Gastroesophageal sphincter (tissue), 4 donors: Measurements from ENCODE around the gene SRP72. TPM values are rescaled to one million over a fixed set of nuclear protein-coding genes. Genes with fewer than 3 reads are reported as not detected.

Experiments
- ATAC-seq: fragments of 150-250 bp; one replicate; pipeline ENCODE4 v1.9.1; 2016; ENCODE audit warnings: mild to moderate bottlenecking, moderate library complexity
- H3K27ac ChIP-seq, 4 donors: fragments of 200-600 bp; sonication (generic) in 3 of 4; 1 replicate in 3 of 4; 2 replicates in 1 of 4; pipeline ENCODE4 v1.5.1; 2016 to 2019
- H3K27me3 ChIP-seq: fragments of 200-600 bp; sonication (generic); one replicate; pipeline ENCODE4 v1.5.1; 2019
- H3K36me3 ChIP-seq, 2 donors: fragments of 200-600 bp; sonication (generic); one replicate each; pipeline ENCODE4 v1.5.1; 2019; ENCODE audit warnings: control low read depth in 1 of 2
- H3K4me1 ChIP-seq, 3 donors: fragments of 200-600 bp; sonication (generic); 1 replicate in 2 of 3; 2 replicates in 1 of 3; pipeline ENCODE4 v1.5.1; 2016 to 2019; ENCODE audit warnings: control low read depth in 2 of 3
- H3K4me3 ChIP-seq, 2 donors: fragments of 200-600 bp; sonication (generic); one replicate each; pipeline ENCODE4 v1.5.1; 2019; ENCODE audit warnings: mild to moderate bottlenecking in 1 of 2, moderate library complexity in 1 of 2
- H3K9me3 ChIP-seq, 3 donors: fragments of 200-600 bp; sonication (generic); one replicate each; pipeline ENCODE4 v1.5.1; 2017 to 2019; ENCODE audit warnings: control low read depth in 2 of 3
- EP300 ChIP-seq: sonication (generic); formaldehyde crosslinking; IDR thresholded peaks from one replicate; pipeline ENCODE4 v1.6.1; 2017; ENCODE audit warnings: antibody characterized with exemption, mild to moderate bottlenecking
- POLR2A ChIP-seq, 2 donors: fragments of 450-650 bp; IDR thresholded peaks; one replicate each; pipeline ENCODE4 v1.6.1; 2017; ENCODE audit warnings: antibody characterized with exemption in 2 of 2, mild to moderate bottlenecking in 2 of 2, moderate library complexity in 1 of 2
- POLR2AphosphoS5 ChIP-seq: sonication (generic); formaldehyde crosslinking; IDR thresholded peaks from one replicate; pipeline ENCODE4 v1.6.1; 2017; ENCODE audit warnings: antibody characterized with exemption
- WGBS, 2 donors: methylation state at CpG; one replicate each; pipeline ENCODE4 v1.1.5; 2018; ENCODE audit warnings: low coverage in 1 of 2; 5-methylcytosine and 5-hydroxymethylcytosine counted together
- total RNA-seq, 4 donors: library from RNA; depleted of rRNA; stranded (reverse); fragments of >200 nt; gene quantifications; one replicate each; pipeline ENCODE4 v1.1.0, GENCODE V29; 2016
- TF ChIP-seq, protein P1 (sequence below), 4 experiments: fragments of 200-600 bp in 2 of 4; fragments of 450-650 bp in 2 of 4; sonication (generic) in 1 of 4; IDR thresholded peaks; one replicate each; pipeline ENCODE4 v1.5.1; 2017 to 2019; ENCODE audit warnings: antibody characterized with exemption in 4 of 4, mild to moderate bottlenecking in 2 of 4, moderate library complexity in 2 of 4

Gene SRP72
- total RNA-seq, 4 donors from 2014 or later, result 43.6 to 55.6 (median 48.1) TPM

- no peaks in the 10 kb centered on the region for H3K27me3 ChIP-seq
Observed at GRCh38 chr4:56435140-56435926, 32.1 kb upstream of the SRP72 start, which contains the start of gene PPAT. PPAT (minus strand) TSS chr4:56435615; CDS start chr4:56435477, 138 bp downstream.

DNA sequence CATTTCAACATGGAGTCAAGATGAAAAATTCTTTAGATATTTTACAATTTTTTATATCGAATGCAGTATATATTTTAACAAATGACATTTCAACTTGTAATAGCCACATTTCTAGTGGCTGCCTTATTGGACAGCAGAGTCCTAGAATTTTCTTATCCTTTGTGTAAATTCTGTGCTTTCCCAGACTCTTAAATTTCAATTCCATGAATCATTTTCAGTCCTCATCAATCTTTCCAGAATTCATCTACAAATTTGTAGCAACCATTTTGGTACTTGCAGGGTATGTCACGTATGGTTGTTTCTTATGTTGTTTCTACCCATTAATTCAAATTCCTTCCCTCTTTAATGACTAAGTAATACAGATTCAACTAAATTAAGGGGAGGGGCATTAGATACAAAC lies 28.7 kb upstream of the SRP72 start:
- Histone ChIP-seq H3K27me3 (no peaks in the 10 kb centered on the region), H3K4me3 (no peak overlapping the region), H3K4me1 (peaks cover 0 to 30% (median 0%) of the 10 kb centered on the region in 3 donors), H3K27ac (no peak overlapping the region), H3K9me3 (no peaks in the 10 kb centered on the region), H3K36me3 (peaks cover 0 to 20% of the 10 kb centered on the region in 2 donors)
- TF ChIP-seq POLR2A (IDR thresholded peaks at IDR 0.05) (no peak), EP300 (no peak), POLR2AphosphoS5 (no peak)
- TF ChIP-seq, protein P1, sequence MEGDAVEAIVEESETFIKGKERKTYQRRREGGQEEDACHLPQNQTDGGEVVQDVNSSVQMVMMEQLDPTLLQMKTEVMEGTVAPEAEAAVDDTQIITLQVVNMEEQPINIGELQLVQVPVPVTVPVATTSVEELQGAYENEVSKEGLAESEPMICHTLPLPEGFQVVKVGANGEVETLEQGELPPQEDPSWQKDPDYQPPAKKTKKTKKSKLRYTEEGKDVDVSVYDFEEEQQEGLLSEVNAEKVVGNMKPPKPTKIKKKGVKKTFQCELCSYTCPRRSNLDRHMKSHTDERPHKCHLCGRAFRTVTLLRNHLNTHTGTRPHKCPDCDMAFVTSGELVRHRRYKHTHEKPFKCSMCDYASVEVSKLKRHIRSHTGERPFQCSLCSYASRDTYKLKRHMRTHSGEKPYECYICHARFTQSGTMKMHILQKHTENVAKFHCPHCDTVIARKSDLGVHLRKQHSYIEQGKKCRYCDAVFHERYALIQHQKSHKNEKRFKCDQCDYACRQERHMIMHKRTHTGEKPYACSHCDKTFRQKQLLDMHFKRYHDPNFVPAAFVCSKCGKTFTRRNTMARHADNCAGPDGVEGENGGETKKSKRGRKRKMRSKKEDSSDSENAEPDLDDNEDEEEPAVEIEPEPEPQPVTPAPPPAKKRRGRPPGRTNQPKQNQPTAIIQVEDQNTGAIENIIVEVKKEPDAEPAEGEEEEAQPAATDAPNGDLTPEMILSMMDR (IDR thresholded peaks at IDR 0.05), result no peak
- WGBS, 2 donors, result 92 to 93% methylated on average over 2 of the region's 2 CpGs
- ATAC-seq, result no peak

More at GRCh38 chr4:56435140-56435926, 32.1 kb upstream of the SRP72 start, which contains the start of gene PPAT:
- peak; percentile 95 for ATAC-seq
- WGBS, 2 donors, result 0% methylated on average over 22 of the region's 61 CpGs; no CpG with 5 or more reads in 1 of the 2 donors
- Histone ChIP-seq H3K36me3 (no peaks in the 10 kb centered on the region), H3K27ac (peak within 1 kb of the TSS; percentile 75 to 97 (median 93)), H3K4me3 (peak within 1 kb of the TSS; percentile 45 to 72), H3K4me1 (peaks cover 0 to 33% (median 0%) of the 10 kb centered on the region in 3 donors), H3K9me3 (no peaks in the 10 kb centered on the region)
- TF ChIP-seq, protein P1 (IDR thresholded peaks at IDR 0.05), result peak in 3 of 4 experiments; percentile 40 to 52 (median 46)
- peak; percentile 55 for TF ChIP-seq POLR2AphosphoS5
- peak; percentile 10 to 41 for TF ChIP-seq POLR2A (IDR thresholded peaks at IDR 0.05)
- no peak for TF ChIP-seq EP300

- ATAC-seq, result no peak
- 80 to 93% methylated on average over 1 of the region's 1 CpG for WGBS, 2 donors
- Histone ChIP-seq H3K9me3 (no peaks in the 10 kb centered on the region), H3K36me3 (peaks cover 0 to 34% of the 10 kb centered on the region in 2 donors), H3K4me3 (no peak overlapping the region), H3K27me3 (no peaks in the 10 kb centered on the region), H3K4me1 (peaks cover 0 to 16% (median 0%) of the 10 kb centered on the region in 3 donors), H3K27ac (no peak overlapping the region)
- TF ChIP-seq, protein P1 (IDR thresholded peaks at IDR 0.05), result no peak
- TF ChIP-seq POLR2AphosphoS5, result no peak
- no peak for TF ChIP-seq EP300
- TF ChIP-seq POLR2A (IDR thresholded peaks at IDR 0.05), result no peak
Observed at GRCh38 chr4:56440983-56441382, 26.4 kb upstream of the SRP72 start.

- TF ChIP-seq POLR2AphosphoS5, result no peak
- no peak for TF ChIP-seq POLR2A (IDR thresholded peaks at IDR 0.05)
- no peak for TF ChIP-seq EP300
- TF ChIP-seq, protein P1 (IDR thresholded peaks at IDR 0.05), result no peak
- H3K4me3 ChIP-seq, result no peak overlapping the region
- H3K27ac ChIP-seq, result no peak overlapping the region
- no peak for ATAC-seq
- WGBS, 2 donors, result 97 to 100% methylated on average over 2 of the region's 2 CpGs
- no peaks in the 10 kb centered on the region for H3K4me1 ChIP-seq
- H3K27me3 ChIP-seq, result no peaks in the 10 kb centered on the region
- H3K36me3 ChIP-seq, result peaks cover 0 to 63% of the 10 kb centered on the region in 2 donors
- no peaks in the 10 kb centered on the region for H3K9me3 ChIP-seq
Observed at GRCh38 chr4:56444719-56445118, 22.7 kb upstream of the SRP72 start.

DNA sequence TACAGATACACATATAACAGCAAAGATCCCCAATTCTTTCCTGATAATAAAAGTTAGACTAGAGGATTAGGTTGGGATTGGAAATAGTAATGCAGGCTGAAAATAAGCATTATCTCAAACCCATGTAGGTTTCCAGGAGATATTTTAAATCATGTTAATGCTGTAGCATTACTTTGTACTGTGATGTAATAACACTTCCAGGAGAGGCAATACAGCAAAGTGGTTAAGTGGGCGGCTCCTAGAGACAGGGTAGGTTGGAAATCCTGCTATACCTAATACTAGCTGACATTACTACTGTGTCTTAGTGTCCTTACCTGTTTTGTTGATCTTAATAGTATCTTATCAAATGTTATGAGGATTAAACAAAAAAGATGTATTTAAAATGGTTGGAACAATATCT lies 21.7 kb upstream of the SRP72 start:
- H3K27me3 ChIP-seq, result no peaks in the 10 kb centered on the region
- TF ChIP-seq EP300, result no peak
- TF ChIP-seq, protein P1 (IDR thresholded peaks at IDR 0.05), result no peak
- no peak for TF ChIP-seq POLR2AphosphoS5
- no peak for TF ChIP-seq POLR2A (IDR thresholded peaks at IDR 0.05)
- H3K9me3 ChIP-seq, result no peaks in the 10 kb centered on the region
- no peaks in the 10 kb centered on the region for H3K4me1 ChIP-seq
- WGBS, 2 donors, result 91 to 100% methylated on average over 1 of the region's 1 CpG
- ATAC-seq, result no peak
- H3K36me3 ChIP-seq, result peaks cover 0 to 73% of the 10 kb centered on the region in 2 donors
- no peak overlapping the region for H3K4me3 ChIP-seq
- H3K27ac ChIP-seq, result no peak overlapping the region
